ENCODE results near the gene UST.

Gene UST

DNA sequence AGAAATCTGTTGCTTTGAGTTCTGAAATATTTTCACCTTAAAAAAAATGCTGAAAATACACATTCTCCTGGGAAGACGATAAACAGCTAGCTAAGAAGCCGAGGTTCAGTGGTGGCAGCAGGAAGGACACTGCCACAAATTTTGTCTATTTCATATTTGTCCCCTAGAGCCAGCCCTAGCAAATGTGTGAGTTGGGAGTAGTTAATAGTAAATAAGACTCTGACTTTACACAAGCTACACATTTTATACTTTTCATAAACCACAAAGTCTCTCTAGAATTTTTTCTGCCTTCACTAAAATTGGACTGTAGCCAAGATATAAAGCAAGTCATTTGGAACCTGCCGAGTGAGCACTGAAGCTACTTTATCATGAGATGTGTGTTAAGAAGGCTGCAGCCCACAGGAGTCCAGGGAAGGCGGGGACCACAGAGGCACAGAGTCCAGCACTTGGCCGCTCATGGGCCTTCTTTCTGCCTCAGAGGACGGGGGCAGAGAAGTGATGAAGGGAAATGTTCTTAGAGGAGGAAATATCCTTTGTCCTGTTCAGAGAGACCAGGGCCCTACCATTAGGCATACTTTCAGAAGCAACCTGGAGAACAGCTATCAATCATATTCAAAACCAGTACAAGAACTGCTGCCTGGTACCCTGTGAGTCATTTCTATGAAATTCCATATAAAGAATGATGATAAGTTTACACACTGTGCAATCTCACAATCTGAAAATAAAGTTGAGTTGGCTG, 329.0 kb downstream of the UST start:
- no peak for DNase-seq

DNA sequence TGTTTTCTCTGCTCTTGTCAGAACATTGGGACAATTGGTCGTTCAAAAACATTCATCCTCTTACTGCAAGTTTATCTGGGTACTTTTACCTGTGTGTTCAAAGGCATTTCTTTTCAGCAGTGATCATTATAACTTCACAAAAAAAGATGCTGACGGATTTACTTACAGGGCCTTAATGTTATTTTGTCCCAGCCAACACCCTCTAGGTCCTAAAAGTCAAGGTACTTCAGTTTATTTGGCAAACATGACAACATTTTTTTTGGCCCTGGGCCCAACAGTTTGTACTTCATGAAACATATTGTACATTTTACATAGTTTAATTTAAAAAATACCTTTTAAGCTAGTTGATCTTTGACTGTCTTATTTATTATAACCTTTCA, 329.5 kb downstream of the UST start:
- no peak for DNase-seq

DNA sequence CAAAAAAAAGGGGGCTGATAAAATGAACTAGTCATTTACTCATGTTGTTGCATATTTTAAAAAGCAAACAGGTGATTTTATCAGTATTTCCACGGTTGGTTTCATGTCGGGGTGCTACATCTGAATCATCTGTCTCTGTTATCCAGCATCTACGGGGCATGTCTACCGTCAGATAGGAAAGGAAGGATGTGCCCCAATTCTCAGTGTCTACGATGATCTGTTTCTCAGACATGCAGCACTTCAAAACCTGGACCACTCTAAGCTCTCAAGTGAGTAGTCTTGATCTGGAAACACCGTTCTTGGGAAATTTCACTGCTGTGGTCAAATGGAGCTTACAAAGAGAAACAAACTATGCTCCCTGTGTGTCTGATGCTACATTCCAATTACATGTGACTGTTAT, 330.4 kb downstream of the UST start:
- no peak for DNase-seq

DNA sequence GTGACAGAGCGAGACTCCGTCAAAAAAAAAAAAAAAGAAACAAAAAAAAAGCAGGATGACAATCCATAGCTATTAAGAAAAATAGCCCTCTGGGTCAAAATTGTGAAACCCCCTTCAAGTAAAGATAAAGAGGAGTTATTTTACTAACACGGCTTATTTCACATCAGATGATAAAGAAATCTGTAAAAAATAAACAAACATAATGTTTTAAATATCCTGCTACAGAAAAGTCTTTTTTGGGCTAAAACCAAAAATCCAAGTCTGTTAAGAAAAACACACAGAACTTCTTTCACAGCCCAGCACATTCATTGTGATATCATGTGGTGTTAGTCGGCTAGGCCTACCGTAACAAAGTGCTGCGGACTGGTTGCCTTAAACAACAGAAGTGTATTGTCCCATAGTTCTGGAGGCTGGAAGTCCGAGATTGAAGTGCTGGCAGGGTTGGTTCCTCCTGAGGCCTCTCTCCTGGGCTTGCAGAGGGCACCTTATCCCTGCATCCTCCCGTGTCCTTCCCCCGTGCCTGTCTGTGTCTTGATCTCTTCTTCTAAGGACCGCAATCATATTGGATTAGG, 331.5 kb downstream of the UST start:
- no peak for DNase-seq

DNA sequence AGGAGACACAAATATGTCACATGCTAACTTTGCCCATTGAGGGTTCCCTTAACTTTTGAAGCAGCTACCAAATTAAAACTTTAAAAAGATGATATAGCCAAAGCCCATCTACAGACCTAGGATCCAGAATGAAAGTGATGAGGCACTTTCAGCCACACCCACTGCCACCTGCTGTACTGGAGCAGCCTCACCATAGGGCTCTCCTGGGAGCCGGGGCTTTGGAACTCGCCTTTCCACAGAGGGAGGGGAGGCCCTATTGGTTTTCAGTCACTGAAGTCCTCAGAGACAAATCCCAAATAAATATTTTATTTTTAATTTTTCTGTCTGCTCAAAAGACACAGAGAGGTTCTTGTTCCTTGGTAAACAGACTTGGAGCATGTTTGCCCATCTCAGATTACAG, 332.6 kb downstream of the UST start:
- no peak for DNase-seq

DNA sequence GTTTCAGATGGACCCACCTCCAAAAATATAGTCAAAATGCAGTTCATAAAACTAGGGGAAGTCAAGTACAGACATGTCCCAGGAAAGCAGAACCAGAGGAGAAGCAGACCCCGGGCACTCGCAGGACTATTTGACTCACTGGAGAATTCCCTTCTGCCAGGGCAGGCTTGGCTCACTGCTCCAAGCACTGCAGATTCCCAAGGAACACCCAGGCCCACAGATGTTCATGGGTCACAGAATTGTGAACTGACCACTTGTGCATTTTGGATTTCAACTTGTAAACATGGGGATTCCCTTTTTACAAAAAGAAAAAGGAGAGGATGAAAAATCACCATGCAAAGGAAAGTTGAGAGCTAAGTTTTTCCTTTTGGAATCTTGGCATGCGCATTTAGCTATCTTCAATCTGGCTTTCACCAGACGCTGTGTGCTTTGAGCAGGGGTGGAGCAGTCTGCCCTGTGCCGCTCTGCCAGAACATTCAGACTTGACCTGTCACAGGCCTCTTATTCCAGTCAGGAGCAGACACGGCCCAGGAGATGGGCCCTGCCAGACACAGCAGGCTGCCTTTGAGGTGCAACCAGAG, 333.2 kb downstream of the UST start:
- no peak for DNase-seq

DNA sequence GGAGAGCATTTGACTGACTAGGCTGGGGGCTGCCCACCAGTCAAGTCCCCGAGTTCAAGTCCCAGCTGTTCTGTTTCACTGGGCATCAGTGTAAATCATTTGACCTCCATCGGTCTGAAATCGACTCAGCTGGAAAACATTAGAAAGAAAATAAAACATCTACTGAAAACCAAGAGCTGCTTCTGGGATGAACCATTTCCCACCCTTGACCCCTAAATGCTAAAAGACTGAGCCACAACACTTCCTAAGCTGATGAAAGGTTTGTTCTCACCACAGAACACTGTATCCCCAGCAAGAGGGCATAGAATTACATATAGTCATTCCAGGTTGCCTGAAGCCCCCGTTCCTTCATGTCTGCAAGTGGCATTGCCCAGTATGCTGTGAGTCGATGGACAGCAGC, 333.7 kb downstream of the UST start:
- DNase-seq = no peak

DNA sequence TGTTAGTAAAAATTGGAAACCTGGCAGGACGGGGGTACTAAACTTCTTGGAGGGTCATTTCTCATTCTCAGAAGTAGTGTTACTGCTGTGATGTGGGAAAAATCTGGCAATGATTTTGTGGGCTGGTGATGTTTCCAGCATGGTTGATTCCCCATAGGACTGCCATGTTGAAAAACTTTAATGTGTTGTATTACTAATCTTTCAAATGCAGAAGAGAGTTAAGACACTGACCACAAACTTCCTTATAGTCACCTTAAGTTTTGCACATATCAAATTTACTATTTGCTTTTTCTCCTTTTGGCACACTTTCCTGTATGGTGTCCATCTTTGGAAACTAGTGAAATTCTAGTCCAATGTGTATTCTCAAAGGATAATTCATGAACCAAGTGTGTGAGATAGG, 334.5 kb downstream of the UST start:
- DNase-seq = no peak

DNA sequence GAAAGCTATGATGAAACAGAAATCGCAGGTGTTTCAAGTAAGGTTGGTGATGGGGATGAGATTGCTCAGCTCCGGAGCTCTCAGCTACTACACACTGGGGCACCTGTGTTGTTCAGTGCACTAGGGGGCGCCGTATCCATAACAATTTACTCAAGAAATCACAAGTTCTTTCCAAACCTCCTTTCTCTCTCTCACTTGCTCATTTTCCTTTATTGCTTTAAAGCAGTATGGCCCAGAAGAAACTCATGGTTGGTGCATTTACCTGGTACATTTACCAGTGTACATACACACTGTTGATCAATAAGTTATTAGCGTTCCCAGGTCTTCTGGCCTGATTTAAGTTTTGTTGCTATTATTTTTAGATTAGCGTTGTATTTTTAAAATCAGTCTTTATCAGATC, 335.5 kb downstream of the UST start:
- peak; percentile 58 for DNase-seq

DNA sequence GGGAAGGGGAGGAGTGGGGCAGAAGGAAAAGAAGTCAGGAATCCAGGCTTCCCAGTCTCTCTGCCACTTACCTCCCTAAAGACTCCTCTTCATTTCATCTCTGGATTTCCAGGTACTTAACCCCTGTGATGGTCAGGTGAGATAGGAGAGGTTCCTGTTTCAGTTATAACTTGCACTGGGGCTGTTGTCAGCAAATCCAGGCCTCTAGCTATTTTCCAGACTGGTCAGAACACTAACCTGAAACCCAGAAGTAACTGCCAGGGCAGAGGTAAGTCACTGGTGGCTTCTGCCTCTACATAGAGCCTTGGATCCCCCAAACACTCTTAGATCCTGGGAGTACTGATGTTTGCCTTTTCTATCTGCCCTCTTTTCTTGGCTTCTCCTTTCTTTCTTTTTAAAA, 337.2 kb downstream of the UST start:
- DNase-seq = no peak

DNA sequence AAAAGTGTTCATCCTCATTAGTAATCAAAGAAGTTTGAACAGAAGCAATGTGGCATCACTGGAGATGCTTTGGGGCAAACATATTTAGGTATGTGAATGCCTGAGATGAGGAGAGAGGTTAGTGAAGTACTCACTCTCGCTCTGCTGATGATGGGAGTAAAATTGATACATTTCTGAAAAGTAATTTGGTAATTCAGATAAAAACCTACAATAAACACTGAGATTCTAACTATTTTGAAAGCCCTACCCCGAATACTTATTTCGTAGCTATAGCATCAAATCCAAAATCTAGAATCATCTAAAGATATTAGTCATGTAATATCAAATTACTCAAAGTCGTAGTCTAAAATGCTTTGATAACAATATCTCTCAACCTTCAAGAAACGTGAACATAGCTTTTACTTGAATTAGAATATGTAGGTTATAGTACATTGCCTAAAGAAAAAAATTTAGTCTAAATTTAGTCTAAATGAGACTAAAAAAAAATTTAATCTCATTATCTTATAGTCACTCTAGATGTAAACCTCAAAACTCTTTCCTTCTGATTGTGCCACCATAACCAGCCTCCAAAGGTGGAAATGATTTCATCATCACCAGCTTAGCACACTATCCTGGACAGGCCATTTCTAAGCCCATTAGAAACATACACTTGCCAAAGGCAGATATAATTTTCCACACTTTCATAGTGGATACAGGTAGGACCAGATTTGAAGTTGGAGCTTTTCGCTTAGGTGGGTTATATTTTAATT, 338.2 kb downstream of the UST start:
- DNase-seq = no peak

DNA sequence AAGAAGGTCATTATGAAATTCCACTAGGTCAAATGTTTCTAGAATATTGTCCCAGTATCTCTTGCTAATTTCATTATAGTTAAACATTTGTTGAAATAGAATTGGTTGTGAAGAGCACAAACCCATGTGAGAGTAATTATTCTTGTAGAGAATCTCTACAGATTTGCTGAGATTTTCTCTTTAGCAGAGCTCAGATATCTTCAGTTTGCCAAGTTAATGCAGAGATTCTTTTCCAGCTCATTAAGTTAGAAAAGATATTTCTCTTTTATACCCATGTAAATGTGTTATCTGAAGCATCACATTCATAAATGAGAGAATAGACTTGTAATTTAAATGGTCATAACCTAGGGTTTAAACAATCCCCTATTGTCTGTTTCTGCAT, 338.7 kb downstream of the UST start:
- DNase-seq = no peak

DNA sequence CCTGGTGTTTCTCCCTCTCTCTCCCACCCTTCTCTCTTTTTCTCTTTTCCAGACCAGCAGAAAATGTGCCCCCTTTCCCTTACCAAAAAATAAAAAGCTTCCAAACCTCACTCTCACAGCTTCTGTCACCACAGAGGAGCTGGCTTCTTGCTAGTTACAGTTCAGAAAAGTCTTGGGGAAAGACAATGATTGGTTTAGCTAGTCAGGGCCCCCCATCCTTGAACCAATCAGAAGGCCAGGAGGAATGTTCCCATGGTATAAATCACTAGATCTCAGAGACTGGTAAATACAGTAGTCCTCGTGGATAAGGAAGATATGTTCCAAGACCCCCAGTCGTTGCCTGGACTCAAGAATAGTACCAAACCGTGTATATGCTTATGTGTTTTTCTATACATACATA, 339.5 kb downstream of the UST start:
- DNase-seq = no peak

DNA sequence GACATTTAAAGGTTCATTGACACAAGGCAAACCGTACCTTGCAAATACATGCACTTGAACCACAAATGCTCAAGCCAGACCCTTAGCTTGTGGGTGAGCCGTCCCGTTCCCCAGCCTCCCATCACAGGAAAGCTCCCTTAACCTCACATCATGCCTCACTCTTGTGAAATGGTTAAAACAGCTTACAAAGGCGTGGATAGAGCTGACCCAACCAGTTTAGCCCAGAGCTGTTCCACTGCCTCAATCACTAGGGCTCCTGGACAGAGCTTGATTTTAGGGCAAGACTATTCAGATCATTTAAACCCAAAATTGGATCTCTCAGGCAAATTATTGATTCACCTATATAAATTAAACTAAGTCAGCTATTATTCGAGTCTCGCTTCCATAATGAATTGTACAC, 341.1 kb downstream of the UST start:
- no peak for DNase-seq

DNA sequence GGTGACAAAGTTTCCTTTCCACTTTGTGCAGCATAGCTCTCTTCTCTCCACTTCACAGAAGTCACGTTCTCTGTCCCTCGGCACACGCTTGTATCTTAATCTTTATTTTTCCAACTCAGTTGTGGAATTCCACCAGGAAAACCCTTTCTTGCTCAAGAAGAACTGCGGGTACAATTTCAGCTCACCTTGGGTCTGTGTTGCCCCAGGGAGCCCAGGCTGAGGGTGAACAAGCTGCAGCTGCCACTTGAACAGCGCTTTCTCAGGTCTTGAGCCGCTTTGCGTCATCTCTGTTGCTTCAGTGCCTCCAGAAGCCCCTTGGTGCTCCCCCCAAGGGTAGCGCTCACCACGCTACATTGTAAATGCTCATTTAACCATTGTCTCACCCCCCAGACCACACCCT, 341.5 kb downstream of the UST start:
- no peak for DNase-seq

DNA sequence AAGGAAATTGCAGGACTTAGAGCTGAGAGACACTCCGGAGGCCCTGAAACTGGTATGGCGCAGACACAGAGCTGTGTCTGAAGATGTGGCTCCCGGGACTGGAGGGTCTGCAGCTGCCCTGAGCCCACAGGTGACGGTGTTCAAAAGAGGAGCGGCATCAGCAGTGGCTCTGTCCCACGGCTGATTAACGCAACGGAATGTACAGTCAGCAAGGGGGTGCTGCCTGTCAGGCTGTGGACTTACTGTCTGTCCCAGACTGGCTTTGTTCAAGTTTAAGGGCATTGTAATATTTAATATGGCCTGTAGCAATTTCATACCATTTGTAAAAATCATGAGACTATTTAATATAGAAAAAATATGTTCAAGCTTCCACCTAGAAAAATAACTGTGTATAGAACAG, 342.7 kb downstream of the UST start:
- no peak for DNase-seq

DNA sequence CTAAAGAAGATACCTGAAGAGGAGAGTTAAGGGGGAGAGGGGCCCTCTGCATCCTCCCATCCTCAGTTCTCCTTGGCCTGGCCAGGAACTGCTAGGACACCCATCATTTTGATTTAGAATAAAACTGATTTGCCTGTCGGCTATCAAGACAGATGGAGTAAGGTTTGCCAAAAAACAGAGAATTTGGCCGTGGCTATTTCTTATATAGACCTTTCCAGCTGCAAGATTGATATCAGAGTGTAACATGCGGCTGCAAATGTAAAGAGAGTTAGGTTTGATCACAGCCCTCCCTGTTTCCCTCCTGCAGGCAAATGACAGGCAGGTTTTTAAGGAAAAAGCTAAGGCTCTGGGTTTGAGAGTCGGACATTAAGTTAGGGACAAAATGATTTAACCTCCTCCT, 344.1 kb downstream of the UST start:
- no peak for DNase-seq

DNA sequence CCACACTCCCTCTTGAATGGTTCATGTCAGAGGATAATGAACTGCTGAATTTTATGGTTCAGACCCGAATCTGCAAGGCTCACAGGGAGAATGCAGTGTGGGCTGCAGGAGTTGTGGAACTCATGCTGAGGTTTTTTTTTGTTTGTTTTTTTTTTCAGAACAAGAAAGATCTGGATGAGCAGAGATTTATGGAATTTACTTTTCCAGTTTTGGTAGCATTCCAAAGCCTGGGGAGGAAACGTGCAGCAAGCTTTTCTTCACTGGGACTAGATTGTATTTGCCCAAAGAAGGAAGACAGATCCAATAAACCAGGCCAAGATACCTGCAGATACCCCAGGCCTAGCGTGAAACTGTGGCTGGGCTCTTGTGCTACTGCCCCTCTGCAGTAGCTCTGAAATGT, 346.8 kb downstream of the UST start:
- DNase-seq = no peak

DNA sequence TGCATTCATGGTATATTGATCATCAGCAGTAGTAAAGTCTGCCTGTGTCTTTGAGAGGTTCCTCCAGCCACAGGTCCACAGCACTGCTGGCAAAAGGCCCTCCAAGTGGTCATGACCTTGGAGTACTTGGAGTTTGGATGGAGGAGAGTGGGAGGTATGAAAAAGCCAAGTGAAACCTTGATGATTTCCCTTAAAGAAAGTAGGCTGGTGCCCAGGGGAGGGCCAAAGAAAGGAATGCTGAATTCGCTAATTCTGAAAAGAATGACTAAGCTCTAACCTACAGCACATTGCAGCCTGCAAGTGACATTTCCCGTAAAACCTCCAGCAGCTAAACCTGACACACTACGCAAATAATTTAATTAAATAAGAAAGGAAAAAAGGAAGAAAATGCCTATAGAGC, 347.3 kb downstream of the UST start:
- no peak for DNase-seq

DNA sequence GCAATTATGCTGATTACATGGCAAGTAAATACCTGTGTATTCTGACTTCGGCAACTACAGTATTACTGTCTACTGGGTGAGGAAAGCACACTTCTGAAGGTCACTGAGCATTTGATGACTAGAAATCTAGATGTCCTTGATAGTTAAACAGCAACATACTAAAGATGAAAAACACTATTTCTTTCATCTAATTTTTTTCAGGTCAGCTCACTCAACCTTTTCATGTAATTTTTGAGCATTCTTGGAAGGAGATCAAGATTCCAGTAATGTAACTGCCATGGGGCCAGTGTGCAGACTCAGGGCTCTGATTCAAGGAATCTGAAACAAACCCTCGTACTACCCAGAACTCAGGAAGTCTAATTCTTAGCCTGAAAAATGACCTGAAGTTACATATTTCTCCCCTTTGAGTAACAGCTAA, 348.1 kb downstream of the UST start:
- no peak for DNase-seq

DNA sequence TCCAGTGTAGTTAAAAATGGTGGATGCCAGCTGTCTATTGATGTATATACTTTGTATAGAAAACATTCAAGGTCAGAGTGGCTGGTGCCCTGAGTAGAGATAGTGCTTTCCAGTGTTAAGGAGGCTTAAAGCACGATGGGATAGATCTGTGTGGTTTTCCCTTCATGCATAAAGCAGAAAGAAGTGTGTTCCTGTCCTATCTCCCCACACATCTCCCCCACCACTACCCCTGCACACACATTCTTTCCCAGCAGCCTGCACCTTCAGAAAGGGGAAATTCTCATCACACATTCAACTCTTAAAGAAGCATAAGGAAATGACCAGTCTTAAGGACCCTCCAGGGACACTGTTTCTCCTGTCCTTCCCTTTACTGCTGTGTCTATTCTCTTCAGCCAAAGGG, 349.0 kb downstream of the UST start:
- DNase-seq = no peak

DNA sequence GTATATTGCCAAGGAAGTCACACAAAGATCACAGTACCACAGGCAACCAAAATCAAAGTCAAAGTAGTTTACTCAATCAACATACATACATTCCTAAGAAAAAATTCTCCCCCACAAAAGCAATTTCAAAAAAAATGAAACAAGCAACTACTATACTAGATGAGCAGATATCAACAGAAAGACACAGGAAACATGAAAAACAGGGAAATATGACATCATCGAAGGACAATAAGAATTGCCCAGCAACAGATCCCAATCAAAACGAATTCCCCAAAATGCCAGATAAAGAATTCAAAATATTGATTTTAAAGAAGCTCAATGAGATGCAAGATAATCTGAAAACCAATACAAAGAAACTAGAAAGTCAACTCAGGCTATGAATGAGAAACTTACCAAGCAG, 351.0 kb downstream of the UST start:
- DNase-seq = no peak

DNA sequence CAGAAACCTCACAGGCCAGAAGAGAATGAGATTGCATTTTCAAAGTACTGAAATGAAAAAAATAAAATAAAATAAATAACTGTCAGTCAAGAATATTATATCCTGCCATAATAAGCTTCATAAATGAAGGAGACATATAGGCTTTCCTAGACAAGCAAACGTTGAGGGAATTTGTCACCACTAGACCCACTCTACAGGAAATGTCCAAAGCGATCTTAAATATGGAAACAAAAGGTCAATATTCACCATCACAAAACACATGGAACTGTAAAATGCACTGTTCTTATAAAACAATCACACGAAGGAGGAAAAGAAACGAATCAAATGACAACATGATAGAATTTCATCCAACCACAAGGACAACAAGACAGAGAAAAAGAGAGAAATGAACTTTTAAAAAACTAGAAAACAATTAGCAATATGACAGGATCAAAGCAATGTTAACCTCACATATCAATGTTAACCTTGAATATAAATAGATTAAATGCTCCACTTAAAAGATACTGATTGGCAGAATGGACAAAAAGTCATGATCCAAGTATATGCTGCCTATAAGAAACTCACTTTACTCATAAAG, 352.0 kb downstream of the UST start:
- no peak for DNase-seq

DNA sequence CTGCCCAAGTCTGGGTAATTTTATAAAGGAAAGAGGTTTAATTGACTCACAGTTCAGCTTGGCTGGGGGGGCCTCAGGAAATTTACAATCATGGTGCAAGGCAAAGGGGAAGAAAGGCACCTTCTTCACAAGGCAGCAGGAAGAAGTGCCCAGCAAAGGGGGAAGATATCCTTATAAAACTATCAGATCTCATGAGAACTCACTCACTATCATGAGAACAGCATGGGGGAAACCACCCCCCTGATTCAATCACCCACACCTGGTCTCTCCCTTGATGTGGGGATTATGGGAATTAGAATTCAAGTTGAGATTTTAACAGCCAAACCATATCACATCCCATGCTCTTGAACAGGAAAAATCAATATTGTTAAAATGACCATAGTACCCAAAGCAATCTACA, 355.5 kb downstream of the UST start:
- DNase-seq = no peak
